ENCODE results near the gene ELK3. TPM values are rescaled to one million over a fixed set of nuclear protein-coding genes. Genes with fewer than 3 reads are reported as not detected.

The ELK3 gene
- total RNA-seq, 2 donors from 2014 or later = 8.5 to 10.8 TPM

DNA sequence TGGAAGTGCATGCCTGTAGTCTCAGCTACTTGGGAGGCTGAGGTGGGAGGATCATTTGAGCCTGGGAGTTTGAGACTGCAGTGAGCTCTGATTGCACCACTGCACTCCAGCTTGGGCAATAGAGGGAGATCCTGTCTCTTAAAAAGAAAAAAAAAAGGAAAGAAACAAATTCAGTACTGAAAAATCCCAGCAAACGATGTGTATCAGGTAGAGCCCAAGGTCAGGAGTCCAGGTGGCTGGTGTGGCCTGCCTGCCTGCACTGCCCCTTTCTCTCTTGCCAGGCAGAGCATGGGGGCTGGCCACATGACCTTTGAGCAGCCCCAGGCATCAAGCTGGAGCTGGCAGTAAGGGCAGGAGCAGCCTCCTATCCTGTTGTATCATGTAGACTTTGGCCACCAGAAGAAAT lies 31.8 kb downstream of the ELK3 start:
- Histone ChIP-seq H3K9ac (ENCODE audit: low read depth in 2 of 2, low read length in 2 of 2) (no peak overlapping the region), H3K27me3 (no peaks in the 10 kb centered on the region), H3K9me3 (no peaks in the 10 kb centered on the region), H3K4me3 (no peak overlapping the region), H3K27ac (no peak overlapping the region), H3K4me1 (no peaks in the 10 kb centered on the region), H3K36me3 (no peaks in the 10 kb centered on the region)
- DNase-seq = no peak
- TF ChIP-seq, protein P1, sequence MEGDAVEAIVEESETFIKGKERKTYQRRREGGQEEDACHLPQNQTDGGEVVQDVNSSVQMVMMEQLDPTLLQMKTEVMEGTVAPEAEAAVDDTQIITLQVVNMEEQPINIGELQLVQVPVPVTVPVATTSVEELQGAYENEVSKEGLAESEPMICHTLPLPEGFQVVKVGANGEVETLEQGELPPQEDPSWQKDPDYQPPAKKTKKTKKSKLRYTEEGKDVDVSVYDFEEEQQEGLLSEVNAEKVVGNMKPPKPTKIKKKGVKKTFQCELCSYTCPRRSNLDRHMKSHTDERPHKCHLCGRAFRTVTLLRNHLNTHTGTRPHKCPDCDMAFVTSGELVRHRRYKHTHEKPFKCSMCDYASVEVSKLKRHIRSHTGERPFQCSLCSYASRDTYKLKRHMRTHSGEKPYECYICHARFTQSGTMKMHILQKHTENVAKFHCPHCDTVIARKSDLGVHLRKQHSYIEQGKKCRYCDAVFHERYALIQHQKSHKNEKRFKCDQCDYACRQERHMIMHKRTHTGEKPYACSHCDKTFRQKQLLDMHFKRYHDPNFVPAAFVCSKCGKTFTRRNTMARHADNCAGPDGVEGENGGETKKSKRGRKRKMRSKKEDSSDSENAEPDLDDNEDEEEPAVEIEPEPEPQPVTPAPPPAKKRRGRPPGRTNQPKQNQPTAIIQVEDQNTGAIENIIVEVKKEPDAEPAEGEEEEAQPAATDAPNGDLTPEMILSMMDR (IDR thresholded peaks at IDR 0.05) = no peak
- intact Hi-C loops (cut with DNase I) = no loop called here

DNA sequence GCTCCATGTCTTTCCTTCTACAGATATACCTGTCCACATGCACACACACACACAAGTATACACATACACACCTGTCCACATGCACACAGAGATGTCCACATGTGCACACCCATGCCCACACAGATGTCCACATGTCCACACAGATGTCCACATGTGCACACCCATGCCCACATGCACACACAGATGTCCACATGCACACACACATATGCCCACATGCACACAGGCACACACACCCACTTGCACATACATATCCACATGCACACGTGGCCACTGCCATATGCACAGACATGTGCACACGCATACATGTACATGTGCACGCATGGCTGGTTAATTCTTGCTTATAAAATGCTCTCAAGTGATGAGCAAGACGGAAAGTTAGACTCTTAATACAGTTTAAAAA lies 32.2 kb downstream of the ELK3 start:
- H3K9me3 ChIP-seq = no peaks in the 10 kb centered on the region
- H3K4me3 ChIP-seq = no peak overlapping the region
- no peaks in the 10 kb centered on the region for H3K4me1 ChIP-seq
- no peak overlapping the region for H3K9ac ChIP-seq (ENCODE audit: low read depth in 2 of 2, low read length in 2 of 2)
- H3K27me3 ChIP-seq = no peaks in the 10 kb centered on the region
- H3K27ac ChIP-seq = no peak overlapping the region
- DNase-seq = no peak
- no peaks in the 10 kb centered on the region for H3K36me3 ChIP-seq
- TF ChIP-seq, protein P1 (IDR thresholded peaks at IDR 0.05) = no peak
- intact Hi-C loops (cut with DNase I) = no loop called here

DNA sequence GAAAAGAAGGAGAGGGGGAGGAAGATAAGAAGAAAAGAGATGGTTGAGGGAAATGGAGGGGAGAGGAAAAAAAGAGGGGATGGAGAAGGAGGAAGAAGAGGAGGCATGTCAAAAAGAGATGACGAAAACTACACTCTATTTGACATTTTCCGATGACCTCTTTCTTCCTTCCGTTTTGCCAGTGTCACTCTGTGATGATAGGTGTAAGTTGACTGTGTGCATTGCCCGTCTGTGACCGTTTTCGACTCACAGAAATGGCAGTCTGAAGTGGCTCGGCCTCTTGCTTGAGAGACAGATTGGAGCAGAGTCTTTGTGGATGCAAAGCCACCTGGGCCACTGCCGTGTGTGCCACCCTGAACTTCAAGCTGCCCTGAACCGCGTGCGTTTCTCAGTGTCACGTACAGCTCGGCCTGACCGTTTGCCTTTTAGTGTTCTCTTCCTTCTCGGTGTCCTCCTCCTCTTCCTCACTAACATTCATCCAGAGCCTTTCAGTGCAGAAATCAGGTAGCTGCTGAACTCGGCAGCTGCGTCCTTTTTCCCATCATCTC lies 32.7 kb downstream of the ELK3 start:
- H3K9me3 ChIP-seq = no peaks in the 10 kb centered on the region

DNA sequence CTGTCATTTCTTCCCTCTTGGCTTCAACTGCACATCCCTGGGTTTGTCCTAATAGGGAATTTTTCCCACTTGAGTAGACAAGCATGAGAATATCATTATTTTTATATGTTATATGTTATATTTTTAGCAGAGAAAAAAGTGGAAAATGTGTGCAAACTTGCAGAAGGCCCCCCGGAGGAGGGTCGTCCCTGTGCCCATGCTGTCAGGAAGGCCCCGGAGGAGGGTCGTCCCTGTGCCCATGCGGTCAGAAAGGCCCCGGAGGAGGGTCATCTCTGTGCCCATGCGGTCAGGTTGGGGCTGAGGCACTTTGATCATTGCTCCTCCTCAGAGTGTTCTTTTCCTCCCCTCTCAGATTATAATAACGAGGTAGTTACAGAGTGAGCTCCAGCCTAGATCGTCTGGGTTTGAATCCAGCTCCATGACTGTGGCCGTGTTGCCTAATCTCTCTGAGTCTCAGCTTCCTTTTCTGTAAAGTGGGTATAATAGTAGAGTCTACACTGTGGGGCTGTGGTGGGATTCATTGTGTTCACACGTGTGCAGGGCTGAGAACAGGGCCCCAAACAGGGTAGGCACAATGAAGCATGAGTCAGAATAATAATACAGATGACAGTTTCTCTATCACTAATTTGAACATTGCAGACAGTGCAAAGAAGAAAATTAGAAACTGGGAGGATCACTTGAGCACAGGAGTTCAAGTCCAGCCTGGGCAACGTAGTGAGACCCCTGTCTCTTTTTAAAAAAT lies 33.4 kb downstream of the ELK3 start:
- Histone ChIP-seq H3K36me3 (no peaks in the 10 kb centered on the region), H3K27me3 (no peaks in the 10 kb centered on the region), H3K4me3 (no peak overlapping the region), H3K9me3 (no peaks in the 10 kb centered on the region), H3K27ac (no peak overlapping the region), H3K9ac (ENCODE audit: low read depth in 2 of 2, low read length in 2 of 2) (no peak overlapping the region), H3K4me1 (no peaks in the 10 kb centered on the region)
- DNase-seq = no peak
- TF ChIP-seq, protein P1 (IDR thresholded peaks at IDR 0.05) = no peak
- intact Hi-C loops (cut with DNase I) = no loop called here

More for the DNA sequence above, 32.7 kb downstream of the ELK3 start:
- TF ChIP-seq, protein P1 (IDR thresholded peaks at IDR 0.05) = no peak
- no peak for DNase-seq
- Histone ChIP-seq H3K9ac (ENCODE audit: low read depth in 2 of 2, low read length in 2 of 2) (no peak overlapping the region), H3K4me3 (no peak overlapping the region), H3K36me3 (no peaks in the 10 kb centered on the region), H3K4me1 (no peaks in the 10 kb centered on the region), H3K27ac (no peak overlapping the region), H3K27me3 (no peaks in the 10 kb centered on the region)
- intact Hi-C loops (cut with DNase I) = no loop called here

DNA sequence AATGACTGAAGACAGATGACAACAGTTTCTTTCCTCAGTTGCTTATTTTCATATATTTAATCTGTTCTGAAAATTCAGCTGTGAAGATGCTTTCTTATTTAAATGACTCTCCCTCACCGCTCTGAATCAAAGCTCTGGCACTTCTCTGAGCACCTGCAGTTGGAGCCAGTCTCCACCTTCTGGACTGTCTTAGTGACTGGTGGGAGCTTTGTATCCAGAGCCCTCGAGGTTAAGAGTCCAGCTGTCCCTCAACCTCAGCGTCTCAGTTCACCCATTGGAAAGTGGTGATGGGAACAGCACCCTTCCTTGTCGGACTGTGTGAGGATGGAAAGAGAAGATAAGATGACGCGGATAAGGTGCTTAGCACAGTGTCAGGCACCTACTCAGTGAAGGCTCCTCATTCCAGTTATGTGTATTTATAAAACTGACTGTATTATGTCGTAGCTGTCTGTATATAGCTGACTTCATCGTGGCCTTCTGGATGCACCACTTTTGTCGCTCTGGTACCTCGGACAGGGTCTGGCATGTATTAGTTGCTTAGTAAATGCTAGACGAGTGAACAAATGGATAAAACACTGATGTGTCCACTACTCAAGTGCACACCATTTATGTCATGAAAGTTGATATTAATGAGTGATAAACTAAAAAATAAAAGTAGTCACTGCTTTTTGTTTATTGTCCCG lies 34.5 kb downstream of the ELK3 start:
- H3K4me3 ChIP-seq = no peak overlapping the region
- DNase-seq = no peak
- H3K4me1 ChIP-seq = no peaks in the 10 kb centered on the region
- no peak overlapping the region for H3K27ac ChIP-seq
- intact Hi-C loops (cut with DNase I) = no loop called here
- H3K36me3 ChIP-seq = no peaks in the 10 kb centered on the region
- no peak overlapping the region for H3K9ac ChIP-seq (ENCODE audit: low read depth in 2 of 2, low read length in 2 of 2)
- H3K9me3 ChIP-seq = no peaks in the 10 kb centered on the region
- no peaks in the 10 kb centered on the region for H3K27me3 ChIP-seq
- TF ChIP-seq, protein P1 (IDR thresholded peaks at IDR 0.05) = no peak
